GM13977 (cell line): Measurements from ENCODE around the gene PRSS27.

Source experiments
- DNase-seq: peaks from one replicate; pipeline ENCODE4 v3.0.0; 2012; ENCODE audit warnings: low spot score
- CTCF ChIP-seq: IDR thresholded peaks from 2 replicates; pipeline ENCODE4 v1.5.1; 2012; ENCODE audit warnings: mild to moderate bottlenecking, control low read depth; ENCODE audit not compliant: insufficient read depth; ENCODE audit errors: extremely low read depth, missing control alignments
- in situ Hi-C: fragments of 300-500 bp; cut with MboI; formaldehyde crosslinking; loops from one replicate; pipeline ENCODE4 v1.12.0; 2022; ENCODE audit warnings: low sequenced_read_pairs, low pct_unique_long_range_greater_than_20kb, mixed read lengths, inconsistent platforms; ENCODE audit not compliant: unreplicated experiment

The PRSS27 gene

GRCh38 chr16:2766430-2767139 lies 46.6 kb upstream of the PRSS27 start:
- DNase-seq: no peak
- no peak for TF ChIP-seq CTCF
- in situ Hi-C loops: no loop called here

- DNase-seq: no peak
- in situ Hi-C loops: no loop called here
- no peak for TF ChIP-seq CTCF
Observed at GRCh38 chr16:2765462-2766404, 45.7 kb upstream of the PRSS27 start.

GRCh38 chr16:2764718-2765117 lies 44.7 kb upstream of the PRSS27 start:
- in situ Hi-C loops: no loop called here
- no peak for TF ChIP-seq CTCF
- DNase-seq: no peak

DNA sequence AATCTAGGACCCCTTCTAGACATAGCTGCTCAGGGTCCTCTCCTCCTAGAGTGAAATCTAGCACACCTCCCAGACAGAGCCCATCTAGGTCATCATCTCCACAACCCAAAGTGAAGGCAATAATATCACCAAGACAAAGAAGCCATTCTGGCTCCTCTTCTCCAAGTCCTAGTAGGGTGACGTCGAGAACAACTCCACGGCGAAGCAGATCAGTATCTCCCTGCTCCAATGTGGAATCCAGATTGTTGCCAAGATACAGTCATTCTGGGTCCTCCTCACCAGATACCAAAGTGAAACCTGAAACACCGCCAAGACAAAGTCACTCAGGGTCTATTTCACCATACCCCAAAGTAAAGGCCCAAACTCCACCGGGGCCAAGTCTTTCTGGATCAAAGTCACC lies 43.1 kb upstream of the PRSS27 start:
- DNase-seq: no peak
- in situ Hi-C loops: no loop called here
- no peak for TF ChIP-seq CTCF

DNA sequence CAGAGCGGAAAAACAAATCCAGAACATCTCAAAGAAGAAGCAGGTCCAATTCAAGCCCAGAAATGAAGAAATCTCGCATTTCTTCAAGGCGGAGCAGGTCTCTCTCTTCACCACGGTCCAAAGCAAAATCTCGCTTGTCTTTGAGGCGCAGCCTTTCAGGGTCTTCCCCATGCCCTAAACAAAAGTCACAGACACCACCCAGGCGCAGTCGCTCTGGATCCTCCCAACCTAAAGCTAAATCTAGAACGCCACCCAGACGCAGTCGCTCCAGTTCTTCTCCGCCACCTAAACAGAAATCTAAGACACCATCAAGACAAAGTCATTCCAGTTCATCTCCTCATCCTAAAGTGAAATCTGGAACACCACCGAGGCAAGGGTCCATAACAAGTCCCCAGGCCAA lies 42.7 kb upstream of the PRSS27 start:
- in situ Hi-C loops: no loop called here
- no peak for TF ChIP-seq CTCF
- DNase-seq: no peak

GRCh38 chr16:2761886-2762583 lies 42.0 kb upstream of the PRSS27 start:
- TF ChIP-seq CTCF: no peak
- no peak for DNase-seq
- in situ Hi-C loops: no loop called here
